Nephron progenitor cell (in vitro differentiated cells): Measurements from ENCODE around the gene SRGAP3.

ENCODE experiments used
- DNase-seq: peaks from one replicate; pipeline ENCODE4 v3.0.0; 2021
- H3K27ac Mint-ChIP-seq: 2 replicates; pipeline ENCODE4 v1.8.0; 2021; ENCODE audit warnings: mild to moderate bottlenecking, moderate library complexity, mixed read lengths
- H3K27me3 Mint-ChIP-seq: 2 replicates; pipeline ENCODE4 v1.8.0; 2021; ENCODE audit warnings: mild to moderate bottlenecking, low read depth, mixed read lengths; ENCODE audit not compliant: poor library complexity
- H3K36me3 Mint-ChIP-seq: 2 replicates; pipeline ENCODE4 v1.8.0; 2021; ENCODE audit warnings: low read depth, mixed read lengths
- H3K4me1 Mint-ChIP-seq: 2 replicates; pipeline ENCODE4 v1.8.0; 2021; ENCODE audit warnings: mixed read lengths
- H3K4me3 Mint-ChIP-seq: 2 replicates; pipeline ENCODE4 v1.8.0; 2021; ENCODE audit warnings: mild to moderate bottlenecking, moderate library complexity, mixed read lengths
- H3K9me3 Mint-ChIP-seq: 2 replicates; pipeline ENCODE4 v1.8.0; 2021; ENCODE audit warnings: mild to moderate bottlenecking, moderate library complexity, mixed read lengths
- CTCF ChIP-seq: fragments of 200-600 bp; sonication (generic); IDR thresholded peaks from 2 replicates; pipeline ENCODE4 v1.5.0; 2021; ENCODE audit warnings: antibody characterized with exemption

Gene SRGAP3

GRCh38 chr3:8972639-8973038, 276.8 kb downstream of the SRGAP3 start:
- no peaks in the 10 kb centered on the region for H3K9me3 Mint-ChIP-seq
- no peak overlapping the region for H3K4me3 Mint-ChIP-seq
- H3K27ac Mint-ChIP-seq = no peak overlapping the region
- H3K4me1 Mint-ChIP-seq = peaks cover 11% of the 10 kb centered on the region
- no peaks in the 10 kb centered on the region for H3K36me3 Mint-ChIP-seq
- H3K27me3 Mint-ChIP-seq = peaks cover 52% of the 10 kb centered on the region
- no peak for TF ChIP-seq CTCF
- no peak for DNase-seq

- Mint-ChIP-seq H3K27me3 (peaks cover 51% of the 10 kb centered on the region), H3K9me3 (no peaks in the 10 kb centered on the region), H3K27ac (no peak overlapping the region), H3K36me3 (no peaks in the 10 kb centered on the region), H3K4me1 (peaks cover 11% of the 10 kb centered on the region), H3K4me3 (peak overlapping the region; percentile 19)
- TF ChIP-seq CTCF = peak; percentile 100
- peak; percentile 75 for DNase-seq
These were observed 278.4 kb downstream of the SRGAP3 start for GRCh38 chr3:8970971-8971589.

- H3K4me1 Mint-ChIP-seq = peaks cover 17% of the 10 kb centered on the region
- H3K27ac Mint-ChIP-seq = no peak overlapping the region
- no peaks in the 10 kb centered on the region for H3K36me3 Mint-ChIP-seq
- TF ChIP-seq CTCF = no peak
- DNase-seq = no peak
- no peaks in the 10 kb centered on the region for H3K9me3 Mint-ChIP-seq
- H3K4me3 Mint-ChIP-seq = no peak overlapping the region
- peaks cover 51% of the 10 kb centered on the region for H3K27me3 Mint-ChIP-seq
These were observed 280.2 kb downstream of the SRGAP3 start for GRCh38 chr3:8969241-8969640.

- H3K36me3 Mint-ChIP-seq = no peaks in the 10 kb centered on the region
- H3K4me3 Mint-ChIP-seq = no peak overlapping the region
- no peak for DNase-seq
- peaks cover 51% of the 10 kb centered on the region for H3K27me3 Mint-ChIP-seq
- no peak for TF ChIP-seq CTCF
- H3K27ac Mint-ChIP-seq = no peak overlapping the region
- H3K9me3 Mint-ChIP-seq = no peaks in the 10 kb centered on the region
- H3K4me1 Mint-ChIP-seq = peaks cover 25% of the 10 kb centered on the region
These were observed 281.0 kb downstream of the SRGAP3 start for GRCh38 chr3:8968375-8968882.

- peaks cover 53% of the 10 kb centered on the region for H3K27me3 Mint-ChIP-seq
- H3K4me1 Mint-ChIP-seq = peaks cover 34% of the 10 kb centered on the region
- no peak overlapping the region for H3K27ac Mint-ChIP-seq
- H3K36me3 Mint-ChIP-seq = no peaks in the 10 kb centered on the region
- no peak for DNase-seq
- no peaks in the 10 kb centered on the region for H3K9me3 Mint-ChIP-seq
- TF ChIP-seq CTCF = no peak
- no peak overlapping the region for H3K4me3 Mint-ChIP-seq
These were observed 281.9 kb downstream of the SRGAP3 start for GRCh38 chr3:8967553-8967952.

- H3K36me3 Mint-ChIP-seq = no peaks in the 10 kb centered on the region
- TF ChIP-seq CTCF = no peak
- peaks cover 47% of the 10 kb centered on the region for H3K27me3 Mint-ChIP-seq
- H3K4me3 Mint-ChIP-seq = no peak overlapping the region
- no peaks in the 10 kb centered on the region for H3K9me3 Mint-ChIP-seq
- no peak for DNase-seq
- peaks cover 41% of the 10 kb centered on the region for H3K4me1 Mint-ChIP-seq
- no peak overlapping the region for H3K27ac Mint-ChIP-seq
These were observed 282.6 kb downstream of the SRGAP3 start for GRCh38 chr3:8966820-8967348.
